ENCODE data around the gene TICRR.

TICRR gene

DNA sequence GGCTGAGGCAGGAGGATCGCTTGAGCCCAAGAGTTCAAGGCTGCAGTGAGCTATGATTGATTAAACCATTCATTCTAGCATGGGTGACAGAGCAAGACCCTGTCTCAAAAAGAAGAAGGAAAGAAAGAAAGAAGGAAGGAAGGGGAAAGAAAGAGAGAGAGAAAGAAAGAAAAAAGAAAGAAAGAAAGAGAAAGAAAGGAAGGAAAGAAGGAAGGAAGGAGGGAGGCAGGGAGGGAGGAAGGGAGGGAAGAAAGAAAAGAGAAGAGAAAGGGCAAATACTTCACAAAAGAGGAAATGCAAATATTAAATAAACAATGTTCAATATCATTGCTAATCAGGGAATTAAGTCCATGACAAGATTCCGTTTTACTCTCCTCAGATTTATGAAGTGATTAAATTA is 84.0 kb downstream of the TICRR start:
- Histone ChIP-seq H3K4me1 (ENCODE audit: insufficient read depth, low read length) (peaks cover 9% of the 10 kb centered on the region), H3K27ac (ENCODE audit: low read length) (no peak overlapping the region), H3K79me2 (ENCODE audit: insufficient read depth, low read length) (0 out of 2 replicates have a peak, but pooled peaks cover 3% of the 10 kb centered on the region), H3K9ac (ENCODE audit: low read depth, low read length) (no peak overlapping the region), H3K4me3 (ENCODE audit: low read depth in 1 of 2, low read length in 2 of 2) (no peak overlapping the region), H4K20me1 (ENCODE audit: insufficient read depth, low read length) (no peaks in the 10 kb centered on the region), H3K36me3 (ENCODE audit: insufficient read depth, low read length) (no peaks in the 10 kb centered on the region), H2AFZ (ENCODE audit: low read depth, low read length) (no peak overlapping the region), H3K27me3 (ENCODE audit: insufficient read depth, low read length, poor library complexity) (peaks cover 28% of the 10 kb centered on the region), H3K4me2 (ENCODE audit: insufficient read depth, low read length) (no peak overlapping the region), H3K9me3 (ENCODE audit: insufficient read depth, low read length, severe bottlenecking) (no peaks in the 10 kb centered on the region)
- DNase-seq (no peak), ATAC-seq (ENCODE audit: insufficient read depth, low read depth) (no peak)
- TF ChIP-seq EZH2 (IDR thresholded peaks at IDR 0.05; ENCODE audit: borderline replicate concordance, low read depth, low read length, severe bottlenecking): no peak
- TF ChIP-seq, protein P1, sequence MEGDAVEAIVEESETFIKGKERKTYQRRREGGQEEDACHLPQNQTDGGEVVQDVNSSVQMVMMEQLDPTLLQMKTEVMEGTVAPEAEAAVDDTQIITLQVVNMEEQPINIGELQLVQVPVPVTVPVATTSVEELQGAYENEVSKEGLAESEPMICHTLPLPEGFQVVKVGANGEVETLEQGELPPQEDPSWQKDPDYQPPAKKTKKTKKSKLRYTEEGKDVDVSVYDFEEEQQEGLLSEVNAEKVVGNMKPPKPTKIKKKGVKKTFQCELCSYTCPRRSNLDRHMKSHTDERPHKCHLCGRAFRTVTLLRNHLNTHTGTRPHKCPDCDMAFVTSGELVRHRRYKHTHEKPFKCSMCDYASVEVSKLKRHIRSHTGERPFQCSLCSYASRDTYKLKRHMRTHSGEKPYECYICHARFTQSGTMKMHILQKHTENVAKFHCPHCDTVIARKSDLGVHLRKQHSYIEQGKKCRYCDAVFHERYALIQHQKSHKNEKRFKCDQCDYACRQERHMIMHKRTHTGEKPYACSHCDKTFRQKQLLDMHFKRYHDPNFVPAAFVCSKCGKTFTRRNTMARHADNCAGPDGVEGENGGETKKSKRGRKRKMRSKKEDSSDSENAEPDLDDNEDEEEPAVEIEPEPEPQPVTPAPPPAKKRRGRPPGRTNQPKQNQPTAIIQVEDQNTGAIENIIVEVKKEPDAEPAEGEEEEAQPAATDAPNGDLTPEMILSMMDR (IDR thresholded peaks at IDR 0.05; ENCODE audit: borderline replicate concordance, extremely low read depth, low read length, poor library complexity, severe bottlenecking): no peak

DNA sequence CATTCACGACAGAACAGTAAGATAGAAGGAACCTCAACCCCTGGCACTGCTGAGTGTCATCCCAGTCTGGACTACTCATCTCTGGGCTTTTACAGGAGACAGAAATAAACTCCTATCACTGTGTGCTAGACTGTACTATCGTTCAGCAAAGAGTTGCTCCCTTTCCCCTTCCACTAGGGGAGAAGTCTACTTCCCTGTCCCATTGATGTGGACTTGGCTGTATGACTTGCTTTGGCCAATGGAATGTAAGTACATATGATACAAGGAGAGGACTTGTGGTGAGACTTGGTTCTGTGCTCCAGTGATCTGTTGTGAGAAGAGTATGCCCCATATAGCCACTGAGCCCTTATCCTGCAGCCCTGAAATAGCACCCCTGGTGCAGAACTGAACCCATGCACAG is 85.3 kb downstream of the TICRR start:
- H3K27me3 ChIP-seq (ENCODE audit: insufficient read depth, low read length, poor library complexity): peaks cover 25% of the 10 kb centered on the region
- TF ChIP-seq EZH2 (IDR thresholded peaks at IDR 0.05; ENCODE audit: borderline replicate concordance, low read depth, low read length, severe bottlenecking): no peak
- TF ChIP-seq, protein P1 (IDR thresholded peaks at IDR 0.05; ENCODE audit: borderline replicate concordance, extremely low read depth, low read length, poor library complexity, severe bottlenecking): no peak

DNA sequence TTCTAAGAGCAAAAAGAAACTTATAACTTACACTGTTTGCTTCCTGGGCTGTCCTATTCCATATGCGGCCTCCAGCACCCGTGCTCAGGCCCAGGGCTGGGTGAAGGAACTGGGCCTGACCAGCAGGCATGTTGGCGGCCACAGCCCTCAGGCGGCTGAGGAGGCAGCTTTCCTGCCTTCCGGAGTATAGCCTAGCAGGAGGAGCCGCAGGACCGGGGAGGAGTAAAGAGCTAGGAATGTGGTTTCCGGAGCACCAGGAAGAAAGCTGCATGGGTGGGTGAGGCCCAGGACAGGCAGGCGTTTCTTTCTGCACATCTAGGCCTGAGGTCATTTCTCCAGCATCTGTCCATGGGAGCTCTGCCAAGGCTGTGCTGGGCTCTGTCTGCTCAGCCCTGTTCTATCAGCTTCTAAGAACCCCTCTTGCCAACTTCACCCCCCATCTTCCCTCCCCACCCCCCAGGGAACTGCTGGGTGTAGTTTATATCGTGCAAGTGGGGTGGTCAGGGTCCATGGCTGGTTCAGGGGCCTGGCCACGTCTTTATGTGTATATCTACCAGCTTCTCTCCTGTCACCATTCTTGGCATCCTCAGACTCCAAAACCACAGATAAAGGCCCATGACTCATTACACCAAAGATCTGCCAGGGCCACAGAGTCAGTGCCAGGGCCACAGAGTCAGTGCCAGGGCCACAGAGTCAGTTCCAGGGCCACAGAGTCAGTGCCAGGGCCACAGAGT is 87.8 kb downstream of the TICRR start:
- H3K4me1 ChIP-seq (ENCODE audit: insufficient read depth, low read length): no peaks in the 10 kb centered on the region
- no peak for DNase-seq
- no peak overlapping the region for H2AFZ ChIP-seq (ENCODE audit: low read depth, low read length)
- H3K4me3 ChIP-seq (ENCODE audit: low read depth in 1 of 2, low read length in 2 of 2): no peak overlapping the region
- H3K27ac ChIP-seq (ENCODE audit: low read length): no peak overlapping the region
- TF ChIP-seq EZH2 (IDR thresholded peaks at IDR 0.05; ENCODE audit: borderline replicate concordance, low read depth, low read length, severe bottlenecking): no peak
- TF ChIP-seq, protein P1 (IDR thresholded peaks at IDR 0.05; ENCODE audit: borderline replicate concordance, extremely low read depth, low read length, poor library complexity, severe bottlenecking): no peak
- peaks cover 11% of the 10 kb centered on the region for H3K27me3 ChIP-seq (ENCODE audit: insufficient read depth, low read length, poor library complexity)
- no peaks in the 10 kb centered on the region for H3K79me2 ChIP-seq (ENCODE audit: insufficient read depth, low read length)
- no peaks in the 10 kb centered on the region for H3K36me3 ChIP-seq (ENCODE audit: insufficient read depth, low read length)
- no peak overlapping the region for H3K4me2 ChIP-seq (ENCODE audit: insufficient read depth, low read length)
- no peak for ATAC-seq (ENCODE audit: insufficient read depth, low read depth)
- no peaks in the 10 kb centered on the region for H4K20me1 ChIP-seq (ENCODE audit: insufficient read depth, low read length)
- H3K9me3 ChIP-seq (ENCODE audit: insufficient read depth, low read length, severe bottlenecking): no peaks in the 10 kb centered on the region
- no peak overlapping the region for H3K9ac ChIP-seq (ENCODE audit: low read depth, low read length)

More for the DNA sequence above, 85.3 kb downstream of the TICRR start:
- DNase-seq (no peak), ATAC-seq (ENCODE audit: insufficient read depth, low read depth) (no peak)
- no peak overlapping the region for H3K27ac ChIP-seq (ENCODE audit: low read length)
- H4K20me1 ChIP-seq (ENCODE audit: insufficient read depth, low read length): no peaks in the 10 kb centered on the region
- no peak overlapping the region for H3K4me2 ChIP-seq (ENCODE audit: insufficient read depth, low read length)
- H3K9ac ChIP-seq (ENCODE audit: low read depth, low read length): no peak overlapping the region
- no peak overlapping the region for H3K4me3 ChIP-seq (ENCODE audit: low read depth in 1 of 2, low read length in 2 of 2)
- H3K4me1 ChIP-seq (ENCODE audit: insufficient read depth, low read length): peaks cover 2% of the 10 kb centered on the region; the same call in 1 of the 2 replicates
- no peaks in the 10 kb centered on the region for H3K79me2 ChIP-seq (ENCODE audit: insufficient read depth, low read length)
- H3K9me3 ChIP-seq (ENCODE audit: insufficient read depth, low read length, severe bottlenecking): no peaks in the 10 kb centered on the region
- no peak overlapping the region for H2AFZ ChIP-seq (ENCODE audit: low read depth, low read length)
- no peaks in the 10 kb centered on the region for H3K36me3 ChIP-seq (ENCODE audit: insufficient read depth, low read length)
